Skeletal muscle tissue (tissue), 4 donors: ENCODE data around the gene OTOG. TPM values are rescaled to one million over a fixed set of nuclear protein-coding genes. Genes with fewer than 3 reads are reported as not detected.

Experiments
- H3K27ac ChIP-seq: one replicate; pipeline ENCODE4 v1.7.0; 2013; ENCODE audit warnings: mild to moderate bottlenecking, low read depth, low read length, inconsistent platforms
- H3K27me3 ChIP-seq, 3 donors: one replicate each; pipeline ENCODE4 v1.7.0; 2013; ENCODE audit warnings: low read length in 3 of 3; ENCODE audit not compliant: control insufficient read depth in 3 of 3, insufficient read depth in 3 of 3
- H3K36me3 ChIP-seq, 3 donors: one replicate each; pipeline ENCODE4 v1.7.0; 2013; ENCODE audit warnings: low read length in 3 of 3; ENCODE audit not compliant: control insufficient read depth in 3 of 3, insufficient read depth in 3 of 3
- H3K4me1 ChIP-seq, 3 donors: one replicate each; pipeline ENCODE4 v1.7.0; 2013; ENCODE audit warnings: low read length in 3 of 3, mild to moderate bottlenecking in 3 of 3; ENCODE audit not compliant: control insufficient read depth in 3 of 3, insufficient read depth in 3 of 3
- H3K4me3 ChIP-seq, 3 donors: one replicate each; pipeline ENCODE4 v1.7.0; 2013; ENCODE audit warnings: low read length in 3 of 3
- H3K9ac ChIP-seq, 3 donors: one replicate each; pipeline ENCODE4 v1.7.0; 2013; ENCODE audit warnings: low read length in 3 of 3, mild to moderate bottlenecking in 3 of 3, moderate library complexity in 2 of 3, low read depth in 1 of 3
- H3K9me3 ChIP-seq, 3 donors: one replicate each; pipeline ENCODE4 v1.7.0; 2013; ENCODE audit warnings: low read length in 3 of 3; ENCODE audit not compliant: control insufficient read depth in 3 of 3
- total RNA-seq: library from RNA; depleted of rRNA; stranded (reverse); fragments of >200 nt; gene quantifications from one replicate; pipeline ENCODE4 v1.2.3, GENCODE V29; 2014
- donor health status: Osteomylitis.

Gene OTOG
- total RNA-seq, 1 donor from 2014 or later: under 0.01 TPM

DNA sequence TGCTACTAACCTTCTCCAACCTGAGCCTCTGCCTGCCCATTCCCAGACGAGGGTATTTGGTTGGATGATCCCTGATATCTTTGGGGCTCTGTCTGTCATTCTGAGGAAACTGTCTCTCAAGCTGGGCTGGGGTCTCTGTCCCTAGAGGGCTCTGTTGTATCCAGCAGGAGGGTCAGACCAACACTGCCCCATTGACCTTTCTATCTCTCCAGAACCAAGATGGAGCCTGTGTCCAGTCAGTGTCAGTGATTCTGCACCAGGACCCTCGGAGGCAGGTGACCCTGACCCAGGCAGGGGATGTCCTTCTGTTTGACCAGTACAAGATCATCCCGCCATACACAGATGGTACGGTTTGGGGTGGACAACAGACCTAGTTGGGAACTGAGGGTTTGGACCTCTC, 21.9 kb downstream of the OTOG start:
- Histone ChIP-seq H3K4me3 (no peak overlapping the region), H3K9ac (no peak overlapping the region), H3K27me3 (peaks cover 0 to 5% (median 0%) of the 10 kb centered on the region in 3 donors), H3K36me3 (no peaks in the 10 kb centered on the region), H3K27ac (no peak overlapping the region), H3K9me3 (no peaks in the 10 kb centered on the region), H3K4me1 (no peaks in the 10 kb centered on the region)

DNA sequence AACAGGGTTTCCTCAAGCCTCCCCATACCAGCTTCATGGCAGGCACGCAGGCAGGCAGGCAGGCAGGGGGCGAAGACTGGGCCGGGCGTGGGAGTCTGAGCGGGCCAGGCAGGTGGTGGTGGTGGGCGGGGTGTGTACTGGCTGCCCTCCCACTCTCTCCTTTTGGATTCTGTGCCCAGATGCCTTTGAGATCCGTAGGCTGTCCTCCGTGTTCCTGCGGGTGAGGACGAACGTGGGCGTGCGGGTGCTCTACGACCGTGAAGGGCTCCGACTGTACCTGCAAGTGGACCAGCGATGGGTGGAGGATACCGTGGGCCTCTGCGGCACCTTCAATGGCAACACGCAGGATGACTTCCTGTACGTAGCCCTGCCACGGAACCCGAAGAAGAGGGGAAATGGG, 23.0 kb downstream of the OTOG start:
- H3K9me3 ChIP-seq: no peaks in the 10 kb centered on the region
- H3K27me3 ChIP-seq: peaks cover 0 to 5% (median 0%) of the 10 kb centered on the region in 3 donors
- no peak overlapping the region for H3K9ac ChIP-seq
- no peak overlapping the region for H3K4me3 ChIP-seq
- no peaks in the 10 kb centered on the region for H3K4me1 ChIP-seq
- H3K36me3 ChIP-seq: no peaks in the 10 kb centered on the region
- H3K27ac ChIP-seq: no peak overlapping the region

DNA sequence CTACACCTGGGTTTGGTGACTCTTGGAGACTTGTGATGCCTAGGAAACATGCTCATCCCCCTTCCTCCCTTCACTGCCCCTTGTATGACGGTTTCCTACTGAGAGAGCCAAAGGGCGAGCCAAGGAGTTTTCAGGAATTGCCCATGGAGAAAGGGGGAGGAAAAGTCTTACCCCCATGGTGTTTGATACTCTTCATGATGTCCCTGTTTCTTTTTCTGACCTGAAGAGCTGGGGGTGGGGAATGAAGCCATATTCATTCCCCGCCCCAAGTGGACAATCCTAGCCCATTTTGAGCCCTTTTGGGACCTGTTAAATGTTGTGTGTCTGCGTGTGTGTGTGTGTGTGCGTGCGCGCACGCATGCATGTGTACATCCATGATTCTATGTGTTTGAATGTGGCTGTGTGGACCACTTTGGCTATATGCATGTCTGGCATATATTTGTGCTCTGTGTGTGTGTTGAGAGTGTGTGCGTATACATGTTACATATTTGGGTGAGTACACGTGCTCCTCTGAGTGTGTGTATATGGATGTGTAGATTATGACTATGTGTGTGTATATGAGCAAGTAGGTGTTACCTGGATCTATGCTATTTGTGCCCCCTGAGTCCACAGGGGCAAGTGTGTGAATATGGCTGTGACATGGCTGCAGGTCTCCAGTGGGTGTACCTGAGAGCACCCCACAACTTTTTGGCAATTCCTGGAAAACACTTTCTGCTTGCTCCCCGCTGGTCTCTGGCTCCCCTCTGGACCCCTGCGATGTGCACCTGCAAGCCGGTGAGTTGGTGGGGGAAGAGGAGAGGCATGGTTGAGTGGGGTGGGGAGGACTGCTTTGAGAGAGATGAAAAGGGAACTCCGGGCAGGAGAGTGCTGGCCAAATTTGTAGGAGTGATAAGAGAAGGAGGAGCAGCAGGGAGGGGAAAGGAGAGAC, 24.6 kb downstream of the OTOG start:
- no peak overlapping the region for H3K9ac ChIP-seq
- no peaks in the 10 kb centered on the region for H3K4me1 ChIP-seq
- peaks cover 0 to 5% (median 0%) of the 10 kb centered on the region in 3 donors for H3K27me3 ChIP-seq
- no peak overlapping the region for H3K27ac ChIP-seq
- H3K9me3 ChIP-seq: no peaks in the 10 kb centered on the region
- H3K4me3 ChIP-seq: no peak overlapping the region
- H3K36me3 ChIP-seq: no peaks in the 10 kb centered on the region

DNA sequence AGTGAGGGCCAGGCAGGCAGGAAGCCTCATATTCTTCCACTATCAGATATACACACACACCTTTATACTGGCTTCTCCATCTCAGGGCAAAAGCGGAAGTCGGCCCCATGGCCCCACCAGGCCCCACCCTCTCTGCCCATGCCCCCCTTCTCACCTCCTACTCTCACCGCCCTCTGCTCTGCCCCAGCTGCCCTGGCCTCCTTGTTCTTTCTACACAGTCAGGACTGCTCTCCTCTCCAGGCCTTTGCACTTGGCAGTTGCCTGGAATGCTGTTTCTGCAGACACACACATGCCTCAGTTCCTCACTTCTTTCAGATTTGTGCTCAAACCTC, 25.3 kb downstream of the OTOG start:
- H3K9ac ChIP-seq: no peak overlapping the region
- H3K27ac ChIP-seq: no peak overlapping the region
- H3K27me3 ChIP-seq: peaks cover 0 to 5% (median 0%) of the 10 kb centered on the region in 3 donors
- no peaks in the 10 kb centered on the region for H3K9me3 ChIP-seq
- H3K4me1 ChIP-seq: no peaks in the 10 kb centered on the region
- H3K4me3 ChIP-seq: no peak overlapping the region
- no peaks in the 10 kb centered on the region for H3K36me3 ChIP-seq

DNA sequence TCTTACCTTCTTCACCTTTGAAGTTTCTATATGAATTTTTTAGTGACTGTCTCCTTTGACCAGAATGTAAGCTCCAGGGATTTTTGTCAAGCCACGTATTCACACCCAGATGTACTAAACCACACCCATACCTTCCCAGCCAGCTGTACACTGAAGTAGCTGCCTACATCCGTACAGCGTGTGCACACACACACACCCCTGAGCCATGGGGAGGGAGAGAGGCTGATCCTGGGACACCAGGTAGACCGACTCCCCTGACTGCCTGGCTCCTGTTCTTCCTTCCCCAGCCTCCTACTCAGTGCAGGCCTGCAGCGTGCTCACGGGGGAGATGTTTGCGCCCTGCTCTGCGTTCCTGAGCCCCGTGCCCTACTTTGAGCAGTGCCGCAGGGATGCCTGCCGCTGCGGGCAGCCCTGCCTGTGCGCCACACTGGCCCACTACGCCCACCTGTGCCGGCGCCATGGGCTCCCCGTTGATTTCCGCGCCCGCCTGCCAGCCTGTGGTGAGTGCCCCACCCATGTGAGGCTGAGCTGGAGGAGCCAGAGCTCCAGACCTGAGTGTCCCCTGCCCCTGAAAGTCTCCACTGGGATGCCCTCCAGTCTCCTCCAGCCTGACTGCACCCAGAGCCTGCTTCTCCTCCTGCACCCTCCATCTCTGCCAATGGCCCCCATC, 25.9 kb downstream of the OTOG start:
- no peak overlapping the region for H3K9ac ChIP-seq
- no peak overlapping the region for H3K27ac ChIP-seq
- H3K9me3 ChIP-seq: no peaks in the 10 kb centered on the region
- peaks cover 0 to 5% (median 0%) of the 10 kb centered on the region in 3 donors for H3K27me3 ChIP-seq
- no peaks in the 10 kb centered on the region for H3K4me1 ChIP-seq
- H3K4me3 ChIP-seq: no peak overlapping the region
- H3K36me3 ChIP-seq: no peaks in the 10 kb centered on the region

DNA sequence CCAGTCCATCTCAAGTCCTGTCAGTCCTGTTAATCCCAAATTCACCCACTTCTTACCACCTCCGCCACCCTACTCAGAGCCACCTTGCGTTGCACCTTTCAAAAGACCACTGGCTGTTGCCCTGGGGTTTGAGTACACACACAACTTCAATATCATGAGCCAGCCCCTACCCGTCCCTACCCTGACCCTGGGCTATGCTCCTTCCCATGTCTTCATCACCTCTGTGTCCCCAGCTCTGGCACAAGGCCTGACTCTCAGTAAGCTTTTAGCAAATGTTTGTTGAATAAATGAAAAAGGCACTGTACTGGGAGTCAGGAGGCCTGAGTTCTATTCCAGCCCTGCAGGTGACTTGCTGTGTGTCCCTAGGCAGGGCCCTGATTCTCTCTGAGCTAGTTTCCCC, 26.5 kb downstream of the OTOG start:
- H3K36me3 ChIP-seq: no peaks in the 10 kb centered on the region
- H3K4me3 ChIP-seq: no peak overlapping the region

DNA sequence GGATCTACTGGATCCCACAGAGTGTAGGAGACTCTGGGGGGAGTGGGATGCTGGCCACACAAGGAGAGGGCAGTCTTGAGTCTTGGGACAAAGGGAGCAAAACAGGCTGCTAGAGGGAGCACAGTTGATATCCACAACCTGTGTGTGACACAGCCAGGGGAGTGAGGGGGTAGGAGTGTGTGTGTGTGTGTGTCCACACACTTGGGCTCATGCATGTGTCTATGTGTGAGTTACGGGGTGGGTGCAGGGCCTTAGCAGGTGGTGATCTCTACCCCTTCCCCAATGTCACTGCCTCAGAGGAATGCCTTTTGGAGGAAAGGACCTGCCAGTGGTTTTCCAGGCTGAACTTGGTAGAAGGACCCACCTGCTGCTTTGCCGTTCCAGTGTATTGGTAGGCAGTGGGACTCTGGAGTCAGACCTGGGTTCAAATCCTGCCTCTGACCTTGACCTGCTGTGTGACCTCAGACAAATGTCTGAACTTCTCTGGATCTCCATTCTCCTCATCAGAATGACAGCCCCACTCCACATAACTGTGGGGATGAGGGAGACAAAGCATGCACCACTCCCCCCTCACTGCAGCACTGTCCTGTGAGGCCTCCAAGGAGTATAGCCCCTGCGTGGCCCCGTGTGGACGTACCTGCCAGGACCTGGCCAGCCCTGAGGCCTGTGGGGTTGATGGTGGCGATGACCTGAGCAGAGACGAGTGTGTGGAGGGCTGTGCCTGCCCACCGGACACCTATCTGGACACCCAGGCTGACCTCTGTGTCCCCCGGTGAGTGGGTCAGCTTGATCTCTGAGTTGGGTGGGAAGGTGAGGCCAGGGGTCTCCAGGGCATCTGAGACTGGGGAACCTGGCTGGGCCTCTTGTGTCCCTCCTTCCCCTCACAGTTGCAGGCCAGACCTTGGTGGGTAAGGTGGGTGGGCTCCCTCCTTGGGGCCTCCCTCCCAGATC, 27.4 kb downstream of the OTOG start:
- Histone ChIP-seq H3K27ac (no peak overlapping the region), H3K9me3 (no peaks in the 10 kb centered on the region), H3K4me3 (no peak overlapping the region), H3K4me1 (no peaks in the 10 kb centered on the region), H3K9ac (no peak overlapping the region), H3K36me3 (no peaks in the 10 kb centered on the region), H3K27me3 (peaks cover 0 to 11% (median 3%) of the 10 kb centered on the region in 3 donors)

More for the DNA sequence above, 26.5 kb downstream of the OTOG start:
- H3K9me3 ChIP-seq: no peaks in the 10 kb centered on the region
- no peak overlapping the region for H3K27ac ChIP-seq
- no peaks in the 10 kb centered on the region for H3K4me1 ChIP-seq
- no peak overlapping the region for H3K9ac ChIP-seq
- peaks cover 0 to 11% (median 0%) of the 10 kb centered on the region in 3 donors for H3K27me3 ChIP-seq

DNA sequence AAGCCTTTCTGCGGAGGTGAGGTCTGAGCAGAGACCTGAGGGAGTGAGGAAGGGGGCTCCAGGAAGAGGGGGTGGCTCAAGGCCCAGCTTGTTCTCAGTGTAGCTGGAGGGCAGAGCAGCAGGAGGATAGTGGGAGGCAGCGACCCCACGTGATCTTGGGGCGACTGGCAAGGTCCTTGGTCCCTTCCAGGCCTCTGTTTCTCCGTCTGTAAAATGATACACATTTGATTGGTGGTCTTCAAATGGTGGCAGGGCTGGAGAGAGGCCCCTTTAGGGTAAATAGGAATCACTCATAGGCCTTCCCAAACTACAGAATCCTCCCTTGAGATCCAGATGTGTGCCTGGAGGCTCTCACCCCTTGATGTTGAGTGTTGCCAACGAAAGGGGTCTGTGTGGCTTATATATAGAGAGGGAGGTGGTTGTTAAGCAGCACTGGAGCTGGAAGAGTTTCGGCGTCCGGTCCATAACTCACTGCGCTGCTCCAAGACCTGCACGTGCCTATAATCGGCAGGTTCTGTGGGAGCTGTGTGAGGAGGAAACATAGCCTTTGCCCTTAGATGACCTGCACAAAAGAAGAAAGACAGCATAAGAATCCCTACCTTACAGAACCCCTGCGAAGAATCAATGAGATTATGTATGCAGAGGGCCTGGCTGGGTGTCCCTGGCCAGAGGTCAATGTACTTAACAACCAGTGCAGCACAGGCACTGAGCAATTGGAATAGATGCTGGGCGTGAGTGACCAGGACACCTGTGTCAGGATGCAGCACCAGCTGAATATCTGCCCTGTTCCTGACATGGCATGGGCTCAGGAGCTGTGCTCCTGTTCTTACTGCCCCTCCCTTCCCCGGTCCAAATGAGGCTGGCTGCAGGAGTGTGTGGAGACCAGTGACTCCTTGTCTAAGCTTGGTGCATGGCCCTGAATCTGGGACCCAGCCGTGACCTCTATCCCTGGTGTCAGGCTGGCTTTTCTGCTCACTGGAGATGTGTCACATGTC, 28.7 kb downstream of the OTOG start:
- Histone ChIP-seq H3K27ac (no peak overlapping the region), H3K36me3 (no peaks in the 10 kb centered on the region), H3K4me1 (no peaks in the 10 kb centered on the region), H3K9ac (no peak overlapping the region), H3K9me3 (no peaks in the 10 kb centered on the region), H3K27me3 (peaks cover 0 to 14% (median 5%) of the 10 kb centered on the region in 3 donors), H3K4me3 (no peak overlapping the region)

DNA sequence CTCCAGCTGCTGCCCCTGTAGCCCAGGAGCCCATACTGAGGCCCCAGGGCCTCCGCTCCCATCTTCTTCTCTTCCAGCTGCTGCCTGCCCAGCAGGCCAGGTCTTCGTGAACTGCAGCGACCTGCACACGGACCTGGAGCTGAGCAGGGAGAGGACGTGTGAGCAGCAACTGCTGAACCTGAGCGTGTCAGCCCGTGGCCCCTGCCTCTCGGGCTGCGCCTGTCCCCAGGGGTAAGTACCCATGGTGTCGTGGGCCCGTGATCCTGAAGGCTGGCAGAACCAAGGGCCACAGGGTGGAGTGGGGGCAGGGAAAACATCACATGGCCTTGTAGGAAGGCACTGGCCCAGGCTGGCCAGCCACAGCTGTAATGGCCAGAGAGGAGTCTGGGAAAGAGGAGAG, 31.2 kb downstream of the OTOG start:
- Histone ChIP-seq H3K9ac (peak overlapping the region in 1 of 3 donors; percentile 8), H3K36me3 (no peaks in the 10 kb centered on the region), H3K9me3 (no peaks in the 10 kb centered on the region)

More for the DNA sequence above, 31.2 kb downstream of the OTOG start:
- H3K27ac ChIP-seq: no peak overlapping the region
- peaks cover 0 to 11% (median 5%) of the 10 kb centered on the region in 3 donors for H3K27me3 ChIP-seq
- H3K4me1 ChIP-seq: no peaks in the 10 kb centered on the region
- no peak overlapping the region for H3K4me3 ChIP-seq
